PFSK-1 (cell line): ENCODE data around the gene VPS35L.

Experiments used
- FOXP2 ChIP-seq: optimal IDR thresholded peaks from 2 replicates; pipeline ENCODE3; 2011; ENCODE audit warnings: borderline replicate concordance, control low read depth, inconsistent platforms; ENCODE audit not compliant: insufficient read depth; ENCODE audit errors: extremely low read length, extremely low read depth
- POLR2AphosphoS5 ChIP-seq: IDR thresholded peaks from 2 replicates; pipeline ENCODE4 v1.6.1; 2012; ENCODE audit warnings: low read depth, mild to moderate bottlenecking, control low read depth, low read length, moderate library complexity
- SIN3A ChIP-seq: IDR thresholded peaks from 2 replicates; pipeline ENCODE4 v1.6.1; 2012; ENCODE audit warnings: mild to moderate bottlenecking, low read length, moderate library complexity, borderline replicate concordance; ENCODE audit not compliant: insufficient read depth
- TAF1 ChIP-seq: IDR thresholded peaks from 2 replicates; pipeline ENCODE4 v1.6.1; 2012; ENCODE audit warnings: low read length, control low read depth, borderline replicate concordance; ENCODE audit not compliant: insufficient read depth

DNA sequence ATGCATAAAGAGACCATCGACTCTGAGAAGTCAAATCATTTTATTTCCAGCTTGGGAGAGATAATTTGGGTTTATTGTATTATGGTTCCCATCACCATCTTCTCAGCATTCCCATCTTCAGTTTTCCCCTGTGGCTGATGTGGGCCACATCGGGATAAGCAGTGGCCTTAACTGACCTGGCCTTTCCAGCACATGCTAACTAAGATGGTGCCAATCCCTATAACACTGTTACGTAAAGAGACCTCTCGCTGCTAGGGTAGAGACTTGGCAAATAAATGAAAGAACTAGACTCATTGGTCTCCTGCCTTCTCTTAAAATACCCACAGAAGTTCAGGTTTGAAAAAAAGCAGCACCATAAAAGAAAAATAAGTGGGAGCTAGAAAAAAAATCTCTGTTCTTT, 49.4 kb downstream of the VPS35L start:
- TF ChIP-seq SIN3A (no peak), POLR2AphosphoS5 (no peak), FOXP2 (no peak), TAF1 (no peak)
